ENCODE results near the gene MT1A. TPM values are rescaled to one million over a fixed set of nuclear protein-coding genes. Genes with fewer than 3 reads are reported as not detected.
"Not testable (repeated sequence)": the region's sequence is repeated elsewhere in the genome, so short reads cannot be mapped to it uniquely, and the experiment has no call there.

The MT1A gene
- total RNA-seq, 1 donor from 2014 or later, result 62.4 TPM

DNA sequence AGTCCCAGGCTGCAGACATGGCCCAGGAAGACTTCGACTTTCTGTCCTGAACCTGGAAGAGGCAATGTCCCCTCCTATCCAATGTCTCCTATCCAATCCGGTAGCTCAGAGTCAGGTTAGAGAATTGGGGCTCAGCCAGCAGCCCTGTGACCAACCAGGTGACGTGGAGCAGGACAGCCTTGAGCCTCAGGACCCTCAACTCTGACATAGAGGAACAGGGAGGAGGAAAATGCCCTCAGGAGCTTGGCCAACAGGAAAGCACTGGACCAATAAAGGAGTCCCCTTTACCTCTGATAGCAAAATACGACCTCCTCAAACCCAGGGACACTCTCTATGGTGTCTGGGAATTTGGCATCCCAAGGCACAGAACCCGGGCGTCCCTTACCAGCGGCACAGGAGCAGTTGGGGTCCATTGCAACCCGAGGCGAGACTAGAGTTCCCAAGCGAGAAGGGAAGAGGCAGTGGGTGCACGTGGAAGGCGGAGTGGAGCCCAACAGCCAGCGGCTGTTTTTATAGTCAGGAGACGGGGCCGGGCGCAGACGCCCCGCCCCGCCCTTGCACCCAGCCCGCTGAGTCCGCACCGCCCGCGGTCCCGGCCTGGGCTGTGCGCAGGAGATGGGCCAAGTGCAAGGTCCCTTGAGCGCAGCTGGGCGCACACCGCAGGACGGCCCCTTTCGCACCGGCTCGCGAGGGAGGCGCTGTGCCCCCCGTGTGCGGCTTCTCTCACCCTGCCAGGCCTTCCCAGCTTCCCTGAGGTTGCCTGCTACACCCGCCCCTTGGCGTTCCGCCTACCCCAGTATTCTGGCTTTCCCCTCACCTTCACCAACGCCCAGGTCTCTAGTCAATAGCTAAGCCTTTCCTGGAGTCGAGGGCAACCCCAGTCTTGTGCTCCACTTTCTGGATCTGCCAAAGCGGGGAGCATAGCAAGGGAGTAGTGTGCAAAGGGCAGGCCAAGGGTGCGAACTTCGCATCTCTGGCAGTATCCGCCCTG, 29.4 kb downstream of the MT1A start, which contains the start of gene MT1G:
MT1G (minus strand) TSS at position 485 of the 991 bp plus-strand sequence; CDS start at position 413, 72 bp downstream.
- DNase-seq (ENCODE audit: low read depth), result no peak
- peak within 1 kb of the TSS; percentile 53 for H3K4me3 ChIP-seq (ENCODE audit: low read depth, low read length)
- TF ChIP-seq, protein P1, sequence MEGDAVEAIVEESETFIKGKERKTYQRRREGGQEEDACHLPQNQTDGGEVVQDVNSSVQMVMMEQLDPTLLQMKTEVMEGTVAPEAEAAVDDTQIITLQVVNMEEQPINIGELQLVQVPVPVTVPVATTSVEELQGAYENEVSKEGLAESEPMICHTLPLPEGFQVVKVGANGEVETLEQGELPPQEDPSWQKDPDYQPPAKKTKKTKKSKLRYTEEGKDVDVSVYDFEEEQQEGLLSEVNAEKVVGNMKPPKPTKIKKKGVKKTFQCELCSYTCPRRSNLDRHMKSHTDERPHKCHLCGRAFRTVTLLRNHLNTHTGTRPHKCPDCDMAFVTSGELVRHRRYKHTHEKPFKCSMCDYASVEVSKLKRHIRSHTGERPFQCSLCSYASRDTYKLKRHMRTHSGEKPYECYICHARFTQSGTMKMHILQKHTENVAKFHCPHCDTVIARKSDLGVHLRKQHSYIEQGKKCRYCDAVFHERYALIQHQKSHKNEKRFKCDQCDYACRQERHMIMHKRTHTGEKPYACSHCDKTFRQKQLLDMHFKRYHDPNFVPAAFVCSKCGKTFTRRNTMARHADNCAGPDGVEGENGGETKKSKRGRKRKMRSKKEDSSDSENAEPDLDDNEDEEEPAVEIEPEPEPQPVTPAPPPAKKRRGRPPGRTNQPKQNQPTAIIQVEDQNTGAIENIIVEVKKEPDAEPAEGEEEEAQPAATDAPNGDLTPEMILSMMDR (conservative IDR thresholded peaks at IDR 0.05; ENCODE audit: low read depth, low read length), result no peak

DNA sequence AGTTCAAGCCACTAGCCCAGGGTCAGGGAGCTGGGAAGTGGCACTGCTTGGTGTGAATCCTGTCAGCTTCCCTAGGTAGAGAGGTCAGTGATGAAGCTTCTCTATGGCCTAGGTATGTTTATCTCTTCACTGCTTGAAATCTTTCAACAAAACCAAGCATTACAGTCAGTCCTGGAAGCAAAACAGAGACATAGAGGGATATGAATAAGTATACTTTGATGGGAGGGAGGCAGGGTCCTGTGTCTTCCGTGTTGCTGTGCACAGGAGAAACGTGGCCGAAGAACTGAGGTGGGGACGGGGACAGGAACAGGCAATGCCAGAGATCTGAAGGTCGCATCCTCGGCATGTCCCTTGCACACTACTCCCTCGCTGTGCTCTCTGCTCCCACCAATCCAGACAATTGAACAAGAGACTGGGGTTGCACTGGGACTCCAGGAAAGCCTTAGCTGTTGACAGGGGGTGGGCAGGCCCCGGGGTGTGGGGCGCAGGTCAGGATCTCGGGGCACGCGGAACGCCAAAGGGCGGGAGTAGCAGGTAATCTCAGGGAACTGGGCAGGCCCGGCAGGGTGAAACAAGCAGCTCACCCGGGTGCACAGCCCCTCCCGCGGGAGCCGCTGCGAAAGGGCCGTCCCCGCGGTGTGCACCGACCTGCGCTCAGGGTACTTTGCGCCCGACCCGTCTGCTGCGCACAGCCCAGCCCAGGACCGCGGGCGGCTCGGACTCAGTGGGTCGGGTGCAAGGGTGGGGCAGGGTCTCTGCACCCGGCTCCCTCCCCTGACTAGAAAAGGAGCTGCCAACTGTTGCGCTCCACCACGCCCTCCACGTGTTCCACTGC, 30.8 kb downstream of the MT1A start, which contains the start of gene MT1H:
MT1H (plus strand) TSS at position 810 of the 835 bp plus-strand sequence. CDS start 71 bp downstream, outside the sequence.
- DNase-seq (ENCODE audit: low read depth), result no peak
- TF ChIP-seq, protein P1 (conservative IDR thresholded peaks at IDR 0.05; ENCODE audit: low read depth, low read length), result no peak
- H3K4me3 ChIP-seq (ENCODE audit: low read depth, low read length), result peak within 1 kb of the TSS; percentile 7

DNA sequence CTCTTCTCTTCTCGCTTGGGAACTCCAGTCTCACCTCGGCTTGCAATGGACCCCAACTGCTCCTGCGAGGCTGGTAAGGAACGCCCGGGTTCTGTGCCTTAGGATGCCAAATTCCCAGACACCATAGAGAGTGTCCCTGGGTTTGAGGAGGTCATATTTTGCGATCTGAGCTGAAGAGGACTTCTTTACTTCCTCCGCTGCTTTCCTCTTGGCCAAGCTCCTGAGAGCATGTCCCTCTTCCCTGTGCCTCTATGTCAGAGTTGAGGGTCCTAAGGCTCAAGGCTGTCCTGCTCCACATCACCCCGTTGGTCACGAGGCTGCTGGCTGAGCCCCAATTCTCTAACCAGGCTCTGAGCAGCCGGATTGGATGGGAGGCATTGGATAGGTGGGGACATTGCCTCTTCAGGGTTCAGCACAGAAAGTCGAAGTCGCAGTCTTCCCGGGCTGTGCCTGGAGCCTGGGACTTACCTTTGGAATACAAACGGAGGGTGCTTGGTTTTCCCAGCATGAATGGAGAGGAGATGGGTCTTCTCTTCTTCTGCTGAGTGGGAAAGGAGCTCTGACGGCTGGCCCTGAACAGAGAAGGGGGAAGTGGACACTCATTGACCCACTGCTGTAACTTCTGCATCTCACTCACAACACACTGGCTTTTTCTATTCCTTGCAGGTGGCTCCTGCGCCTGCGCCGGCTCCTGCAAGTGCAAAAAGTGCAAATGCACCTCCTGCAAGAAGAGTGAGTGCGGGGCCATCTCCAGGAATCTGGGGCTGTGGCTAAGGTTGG, 31.6 kb downstream of the MT1A start:
- DNase-seq (ENCODE audit: low read depth), result no peak
- peak overlapping the region; percentile 7 for H3K4me3 ChIP-seq (ENCODE audit: low read depth, low read length)
- TF ChIP-seq, protein P1 (conservative IDR thresholded peaks at IDR 0.05; ENCODE audit: low read depth, low read length), result no peak

DNA sequence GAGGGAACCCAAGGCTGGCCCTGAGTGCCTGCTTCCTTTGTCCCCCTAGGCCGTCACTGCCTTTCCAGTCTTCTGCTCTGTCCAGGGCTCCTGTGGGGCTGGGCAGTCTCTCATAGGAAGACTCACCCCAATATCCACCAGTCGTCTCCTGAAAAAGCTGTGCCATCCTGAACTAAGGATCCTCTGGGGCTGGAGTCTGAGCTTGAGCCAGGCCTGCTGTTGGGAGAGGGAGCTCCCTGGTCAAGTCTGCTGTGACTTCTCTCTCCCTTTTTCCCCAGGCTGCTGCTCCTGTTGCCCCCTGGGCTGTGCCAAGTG, 32.1 kb downstream of the MT1A start:
- DNase-seq (ENCODE audit: low read depth), result no peak
- peak overlapping the region; percentile 7 for H3K4me3 ChIP-seq (ENCODE audit: low read depth, low read length)
- TF ChIP-seq, protein P1 (conservative IDR thresholded peaks at IDR 0.05; ENCODE audit: low read depth, low read length), result no peak

DNA sequence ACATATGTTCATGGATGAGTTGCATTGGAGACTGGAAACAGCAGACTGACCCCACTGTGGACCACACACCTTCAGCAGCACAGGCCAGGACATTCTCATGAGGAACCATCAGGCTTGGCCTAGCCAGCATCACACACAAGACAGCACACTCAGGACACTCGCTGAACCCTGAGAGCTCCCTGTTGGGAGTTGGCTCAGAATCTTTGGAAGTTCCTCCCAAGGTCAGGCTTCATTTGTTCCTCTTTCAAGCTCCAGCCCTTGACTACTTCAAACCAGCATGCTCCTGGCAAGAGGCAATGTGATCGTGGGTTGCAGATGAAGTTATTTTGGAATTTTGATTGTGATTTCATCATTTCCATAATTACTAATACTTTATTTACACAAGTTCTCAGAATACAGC, 33.2 kb downstream of the MT1A start:
- not testable (repeated sequence) for H3K4me3 ChIP-seq (ENCODE audit: low read depth, low read length); DNase-seq (ENCODE audit: low read depth)

DNA sequence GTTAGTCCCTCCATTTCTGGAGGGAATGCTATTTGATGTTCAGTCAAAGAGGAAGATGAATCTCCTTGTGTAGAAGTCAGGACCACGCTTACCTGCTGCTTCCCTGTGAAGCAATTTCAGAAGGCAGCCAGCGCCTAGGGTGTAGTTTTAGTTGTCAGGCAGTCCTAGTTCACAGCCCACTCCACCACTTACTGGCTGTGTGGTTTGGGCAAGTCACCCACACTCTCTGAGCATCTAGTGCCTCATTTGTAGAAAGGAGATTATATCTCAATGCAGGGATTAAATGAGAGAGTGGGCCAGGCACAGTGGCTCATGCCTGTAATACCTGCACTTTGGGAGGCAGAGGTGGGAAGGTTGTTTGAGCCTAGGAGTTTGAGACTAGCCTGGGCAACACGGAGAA, 33.7 kb downstream of the MT1A start:
- H3K4me3 ChIP-seq (ENCODE audit: low read depth, low read length); DNase-seq (ENCODE audit: low read depth): not testable (repeated sequence)

DNA sequence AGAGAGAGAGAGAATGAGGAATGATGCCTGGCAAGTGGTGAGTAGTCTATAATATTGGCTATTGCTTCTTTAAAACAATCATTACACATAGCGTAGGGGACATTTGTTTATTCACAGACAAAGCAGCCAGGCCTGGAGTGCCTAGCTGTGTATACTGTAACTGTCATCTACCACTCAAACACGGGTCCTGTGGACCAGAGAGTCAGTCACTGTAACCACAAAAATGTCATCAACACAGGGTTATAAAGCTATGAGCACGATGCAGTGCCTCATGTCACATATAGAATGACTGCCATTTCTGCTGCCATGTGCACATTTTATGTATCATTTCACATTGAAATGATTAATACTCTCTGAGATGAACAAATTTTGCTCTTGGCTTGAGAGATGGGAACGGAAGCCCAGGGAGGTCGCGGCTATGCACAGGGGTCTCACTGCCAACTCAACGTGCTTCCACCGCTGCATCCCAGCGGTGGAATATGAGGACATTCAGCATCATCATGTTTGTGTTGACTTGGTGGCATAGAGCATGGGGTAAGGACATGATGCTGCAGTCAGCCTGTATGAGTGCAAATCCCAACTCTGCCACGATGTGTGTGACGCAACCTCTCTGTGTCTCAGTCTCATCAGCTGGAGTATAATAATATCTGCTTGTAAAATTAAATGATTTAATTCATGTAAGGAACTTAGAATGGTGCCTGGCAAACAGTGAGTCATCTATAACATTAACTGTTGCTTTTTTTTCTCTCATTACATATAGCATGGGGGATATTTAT, 34.5 kb downstream of the MT1A start:
- no peak for DNase-seq (ENCODE audit: low read depth)
- TF ChIP-seq, protein P1 (conservative IDR thresholded peaks at IDR 0.05; ENCODE audit: low read depth, low read length), result no peak
- H3K4me3 ChIP-seq (ENCODE audit: low read depth, low read length), result no peak overlapping the region

Data from epithelial cell of proximal tubule (primary cell).